Parathyroid adenoma (tissue), 2 donors: ENCODE data around the gene SFXN1.

Experiments used
- H2AFZ ChIP-seq: fragments of 300-600 bp; sonication (generic); one replicate; pipeline ENCODE4 v1.7.0; 2017; ENCODE audit warnings: antibody characterized with exemption, mild to moderate bottlenecking
- H3K27ac ChIP-seq: fragments of 300-600 bp; sonication (generic); one replicate; pipeline ENCODE4 v1.7.0; 2017
- H3K27me3 ChIP-seq: fragments of 300-600 bp; sonication (generic); one replicate; pipeline ENCODE4 v1.7.0; 2017; ENCODE audit warnings: low read length; ENCODE audit not compliant: control insufficient read depth, insufficient read depth
- H3K36me3 ChIP-seq: fragments of 300-600 bp; sonication (generic); one replicate; pipeline ENCODE4 v1.7.0; 2017; ENCODE audit warnings: low read length; ENCODE audit not compliant: control insufficient read depth, insufficient read depth
- H3K4me1 ChIP-seq: fragments of 300-600 bp; sonication (generic); one replicate; pipeline ENCODE4 v1.7.0; 2017; ENCODE audit warnings: control low read depth
- H3K4me2 ChIP-seq: fragments of 300-600 bp; sonication (generic); one replicate; pipeline ENCODE4 v1.7.0; 2017; ENCODE audit warnings: low read length
- H3K4me3 ChIP-seq: fragments of 300-600 bp; sonication (generic); one replicate; pipeline ENCODE4 v1.7.0; 2017; ENCODE audit warnings: low read depth, low read length
- H3K79me2 ChIP-seq: fragments of 300-600 bp; sonication (generic); one replicate; pipeline ENCODE4 v1.7.0; 2017; ENCODE audit warnings: control low read depth
- H3K9ac ChIP-seq: fragments of 300-600 bp; sonication (generic); one replicate; pipeline ENCODE4 v1.7.0; 2017; ENCODE audit warnings: mild to moderate bottlenecking
- H3K9me3 ChIP-seq: fragments of 300-600 bp; sonication (generic); one replicate; pipeline ENCODE4 v1.7.0; 2017; ENCODE audit warnings: low read length; ENCODE audit not compliant: control insufficient read depth
- TF ChIP-seq, protein P1 (sequence below): fragments of 300-600 bp; sonication (generic); IDR thresholded peaks from one replicate; pipeline ENCODE4 v1.7.0; 2017; ENCODE audit warnings: antibody characterized with exemption, mild to moderate bottlenecking
- donor health status: primary hyperparathyroidism.

Gene SFXN1

DNA sequence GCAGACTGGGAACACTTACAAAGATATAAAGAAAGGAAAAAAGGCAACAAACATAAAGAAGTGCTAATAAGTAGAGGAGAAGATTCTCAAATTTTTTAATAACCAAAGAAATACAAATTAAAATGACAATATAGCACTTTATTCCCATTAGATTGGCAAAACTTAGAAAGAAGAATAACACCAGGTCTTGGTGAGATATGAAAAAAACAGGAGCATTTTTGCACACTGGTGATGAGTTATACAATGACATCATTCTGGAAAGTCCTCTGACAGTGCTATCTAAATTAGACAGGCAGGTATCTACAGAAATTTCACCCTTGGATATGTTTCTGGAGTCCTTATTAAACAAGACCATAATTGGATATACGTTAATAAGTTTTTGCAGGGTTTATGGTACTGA is 9.5 kb upstream of the SFXN1 start:
- no peak overlapping the region for H2AFZ ChIP-seq
- TF ChIP-seq, protein P1, sequence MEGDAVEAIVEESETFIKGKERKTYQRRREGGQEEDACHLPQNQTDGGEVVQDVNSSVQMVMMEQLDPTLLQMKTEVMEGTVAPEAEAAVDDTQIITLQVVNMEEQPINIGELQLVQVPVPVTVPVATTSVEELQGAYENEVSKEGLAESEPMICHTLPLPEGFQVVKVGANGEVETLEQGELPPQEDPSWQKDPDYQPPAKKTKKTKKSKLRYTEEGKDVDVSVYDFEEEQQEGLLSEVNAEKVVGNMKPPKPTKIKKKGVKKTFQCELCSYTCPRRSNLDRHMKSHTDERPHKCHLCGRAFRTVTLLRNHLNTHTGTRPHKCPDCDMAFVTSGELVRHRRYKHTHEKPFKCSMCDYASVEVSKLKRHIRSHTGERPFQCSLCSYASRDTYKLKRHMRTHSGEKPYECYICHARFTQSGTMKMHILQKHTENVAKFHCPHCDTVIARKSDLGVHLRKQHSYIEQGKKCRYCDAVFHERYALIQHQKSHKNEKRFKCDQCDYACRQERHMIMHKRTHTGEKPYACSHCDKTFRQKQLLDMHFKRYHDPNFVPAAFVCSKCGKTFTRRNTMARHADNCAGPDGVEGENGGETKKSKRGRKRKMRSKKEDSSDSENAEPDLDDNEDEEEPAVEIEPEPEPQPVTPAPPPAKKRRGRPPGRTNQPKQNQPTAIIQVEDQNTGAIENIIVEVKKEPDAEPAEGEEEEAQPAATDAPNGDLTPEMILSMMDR, result no peak
- H3K4me3 ChIP-seq, result no peak overlapping the region
- H3K9me3 ChIP-seq, result no peaks in the 10 kb centered on the region
- no peak overlapping the region for H3K4me2 ChIP-seq
- no peaks in the 10 kb centered on the region for H3K79me2 ChIP-seq
- no peak overlapping the region for H3K9ac ChIP-seq
- no peaks in the 10 kb centered on the region for H3K36me3 ChIP-seq
- no peaks in the 10 kb centered on the region for H3K27me3 ChIP-seq
- H3K27ac ChIP-seq, result no peak overlapping the region
- no peaks in the 10 kb centered on the region for H3K4me1 ChIP-seq

DNA sequence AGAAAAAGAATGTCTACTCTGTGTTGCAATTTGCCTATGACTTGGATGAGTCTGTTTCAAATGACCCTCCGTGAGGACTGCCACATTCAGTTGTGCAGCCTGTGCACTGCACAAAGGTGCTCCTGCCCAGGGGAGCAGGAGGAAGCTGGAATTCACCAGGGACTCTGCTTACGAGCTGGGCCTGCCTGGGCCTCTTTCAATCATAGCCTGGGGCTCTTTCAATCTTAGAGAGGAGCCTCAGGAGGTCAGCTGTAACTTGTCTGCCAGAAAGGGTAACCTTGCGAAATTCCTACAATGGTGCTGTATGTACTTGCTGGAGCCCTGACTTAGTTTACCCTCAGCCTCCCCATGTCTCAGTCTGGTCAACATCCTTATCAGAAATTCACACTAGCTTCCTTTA is 8.4 kb upstream of the SFXN1 start:
- Histone ChIP-seq H3K27me3 (no peaks in the 10 kb centered on the region), H3K9ac (no peak overlapping the region), H3K4me2 (no peak overlapping the region), H3K27ac (no peak overlapping the region), H3K36me3 (no peaks in the 10 kb centered on the region), H3K79me2 (no peaks in the 10 kb centered on the region), H3K9me3 (no peaks in the 10 kb centered on the region), H3K4me3 (no peak overlapping the region), H2AFZ (no peak overlapping the region), H3K4me1 (no peaks in the 10 kb centered on the region)
- TF ChIP-seq, protein P1, result no peak

GRCh38 chr5:175470781-175471180 is 7.6 kb upstream of the SFXN1 start:
- H2AFZ ChIP-seq, result no peak overlapping the region
- H3K4me3 ChIP-seq, result no peak overlapping the region
- no peaks in the 10 kb centered on the region for H3K4me1 ChIP-seq
- H3K9me3 ChIP-seq, result no peaks in the 10 kb centered on the region
- no peaks in the 10 kb centered on the region for H3K79me2 ChIP-seq
- no peaks in the 10 kb centered on the region for H3K27me3 ChIP-seq
- no peak overlapping the region for H3K4me2 ChIP-seq
- no peaks in the 10 kb centered on the region for H3K36me3 ChIP-seq
- no peak overlapping the region for H3K27ac ChIP-seq
- no peak overlapping the region for H3K9ac ChIP-seq
- TF ChIP-seq, protein P1, result no peak

DNA sequence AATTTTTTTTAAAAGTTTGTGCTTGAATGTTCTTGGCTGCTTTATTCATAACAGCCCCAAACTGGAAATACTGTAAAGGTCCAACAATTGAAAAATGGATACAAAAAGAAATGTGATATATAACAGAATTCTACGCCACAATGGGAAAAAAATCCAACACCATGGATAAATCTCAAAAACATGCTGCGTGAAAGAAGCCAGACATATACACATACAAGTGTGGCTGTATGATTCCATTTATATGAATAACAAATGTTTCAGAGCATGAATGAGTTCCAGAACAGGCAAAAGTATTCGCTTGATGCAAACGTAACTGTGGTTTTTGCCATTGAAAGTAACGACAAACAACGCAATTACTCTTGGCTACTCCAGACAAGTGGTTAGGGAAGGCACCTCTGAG is 7.2 kb upstream of the SFXN1 start:
- Histone ChIP-seq H3K27me3 (no peaks in the 10 kb centered on the region), H3K4me1 (no peaks in the 10 kb centered on the region)
- TF ChIP-seq, protein P1, result no peak

GRCh38 chr5:175471628-175472027 is 6.7 kb upstream of the SFXN1 start:
- H3K4me1 ChIP-seq, result no peaks in the 10 kb centered on the region
- H3K36me3 ChIP-seq, result no peaks in the 10 kb centered on the region
- H3K4me3 ChIP-seq, result no peak overlapping the region
- H3K4me2 ChIP-seq, result no peak overlapping the region
- H2AFZ ChIP-seq, result no peak overlapping the region
- H3K27me3 ChIP-seq, result no peaks in the 10 kb centered on the region
- TF ChIP-seq, protein P1, result no peak
- H3K9ac ChIP-seq, result no peak overlapping the region
- no peaks in the 10 kb centered on the region for H3K79me2 ChIP-seq
- H3K27ac ChIP-seq, result no peak overlapping the region
- H3K9me3 ChIP-seq, result no peaks in the 10 kb centered on the region

More for the DNA sequence above, 7.2 kb upstream of the SFXN1 start:
- H2AFZ ChIP-seq, result no peak overlapping the region
- no peak overlapping the region for H3K27ac ChIP-seq
- H3K4me3 ChIP-seq, result no peak overlapping the region
- H3K9me3 ChIP-seq, result no peaks in the 10 kb centered on the region
- no peak overlapping the region for H3K4me2 ChIP-seq
- H3K9ac ChIP-seq, result no peak overlapping the region
- no peaks in the 10 kb centered on the region for H3K36me3 ChIP-seq
- no peaks in the 10 kb centered on the region for H3K79me2 ChIP-seq
